GM18508 (cell line): ENCODE data around the gene IRF1.

Experiments
- ATAC-seq: cut with Tn5 transposase; IDR thresholded peaks from one replicate; pipeline ENCODE4 v1.9.1; 2021; ENCODE audit warnings: moderate number of reproducible peaks; ENCODE audit not compliant: insufficient read depth, unreplicated experiment

The IRF1 gene

DNA sequence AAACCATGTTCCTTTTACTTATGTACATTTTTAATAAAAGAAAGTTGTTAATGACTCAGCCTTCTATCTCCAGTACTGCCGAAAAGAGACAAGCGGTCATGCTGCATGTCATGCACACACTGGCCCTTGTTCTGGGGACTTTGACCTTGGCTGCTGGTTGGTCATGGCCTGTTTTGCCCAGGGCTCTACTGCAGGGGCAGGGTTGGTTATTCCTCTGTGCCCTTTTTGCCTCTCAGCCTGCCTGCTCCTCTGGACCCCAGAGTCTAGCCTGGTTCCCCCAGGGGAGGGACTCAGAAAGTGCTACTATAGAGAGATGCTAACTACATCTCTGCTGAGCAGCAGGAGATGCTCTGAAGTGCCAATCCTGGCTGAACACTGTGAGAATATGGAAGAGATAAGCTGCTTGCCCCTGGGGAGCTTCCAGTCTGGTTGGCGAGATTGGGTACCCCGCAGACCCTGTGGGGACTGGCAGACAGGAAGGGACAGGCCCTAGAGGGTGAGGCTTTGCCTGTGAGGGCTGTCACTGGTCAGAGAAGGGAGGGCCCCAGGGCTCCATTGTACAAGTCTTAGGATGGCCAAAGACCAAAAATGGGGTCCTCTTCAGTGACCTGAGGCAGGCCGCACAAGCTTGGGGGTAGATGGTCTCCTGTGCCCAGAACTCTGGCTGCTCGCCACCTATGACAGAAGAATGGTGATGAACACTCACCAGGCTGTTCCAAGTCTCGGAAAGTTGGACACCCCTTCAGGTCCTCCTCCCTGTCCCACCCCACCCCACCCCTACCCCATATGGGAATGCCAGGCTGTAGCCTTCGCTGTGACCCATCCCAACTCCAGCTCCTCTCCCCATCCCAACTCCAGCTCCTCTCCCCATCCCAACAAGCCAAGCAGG is 14.3 kb downstream of the IRF1 start:
- ATAC-seq, result no peak

DNA sequence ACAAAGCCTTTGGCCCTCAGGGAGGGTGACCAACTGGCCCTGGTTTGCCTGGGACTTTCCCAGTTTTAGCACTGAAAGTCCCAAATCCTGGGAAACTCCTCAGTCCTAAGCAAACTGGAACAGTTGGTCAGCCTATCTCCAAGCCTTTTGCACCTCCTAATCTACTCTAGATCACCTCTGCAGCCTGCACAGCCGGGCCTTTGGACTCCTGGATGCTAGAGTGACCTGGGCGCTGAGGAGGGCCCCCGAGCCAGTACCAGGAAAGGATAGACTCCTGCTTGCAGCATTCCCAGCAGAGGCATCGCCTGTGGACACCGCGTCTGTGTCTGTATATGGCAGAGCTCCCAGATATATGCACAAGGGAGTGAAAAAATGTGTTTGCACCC is 15.1 kb downstream of the IRF1 start:
- no peak for ATAC-seq

DNA sequence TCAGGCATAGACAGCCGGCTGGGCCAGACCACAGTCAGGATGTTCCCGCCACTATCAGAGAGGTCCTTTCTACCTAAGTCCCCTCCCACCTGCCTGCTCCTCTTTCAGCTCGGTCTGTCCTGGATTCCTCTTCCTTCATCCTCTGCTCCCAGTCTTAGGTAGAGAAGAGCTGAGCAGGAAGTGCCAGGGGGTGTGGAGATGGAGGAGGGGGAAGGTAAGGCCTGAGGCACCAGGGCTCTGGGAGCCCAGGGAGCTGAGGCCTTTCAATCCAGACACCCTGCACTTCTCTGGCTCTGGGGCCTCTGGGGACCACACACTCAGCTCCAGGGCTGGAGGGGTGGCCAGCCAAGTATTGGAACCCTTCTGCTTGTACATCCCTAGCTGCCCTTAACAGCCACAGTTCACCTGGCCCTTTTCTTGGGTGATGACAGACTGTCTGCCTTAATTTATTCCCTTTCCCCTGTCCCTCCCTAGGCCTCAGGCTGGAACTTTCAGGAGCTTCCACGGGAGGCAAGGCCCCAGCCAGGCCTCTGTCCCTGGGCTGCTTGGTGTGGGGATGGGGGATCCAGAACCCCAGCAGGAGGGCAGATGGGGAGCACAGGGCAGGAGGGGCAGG is 15.6 kb downstream of the IRF1 start:
- ATAC-seq, result no peak

DNA sequence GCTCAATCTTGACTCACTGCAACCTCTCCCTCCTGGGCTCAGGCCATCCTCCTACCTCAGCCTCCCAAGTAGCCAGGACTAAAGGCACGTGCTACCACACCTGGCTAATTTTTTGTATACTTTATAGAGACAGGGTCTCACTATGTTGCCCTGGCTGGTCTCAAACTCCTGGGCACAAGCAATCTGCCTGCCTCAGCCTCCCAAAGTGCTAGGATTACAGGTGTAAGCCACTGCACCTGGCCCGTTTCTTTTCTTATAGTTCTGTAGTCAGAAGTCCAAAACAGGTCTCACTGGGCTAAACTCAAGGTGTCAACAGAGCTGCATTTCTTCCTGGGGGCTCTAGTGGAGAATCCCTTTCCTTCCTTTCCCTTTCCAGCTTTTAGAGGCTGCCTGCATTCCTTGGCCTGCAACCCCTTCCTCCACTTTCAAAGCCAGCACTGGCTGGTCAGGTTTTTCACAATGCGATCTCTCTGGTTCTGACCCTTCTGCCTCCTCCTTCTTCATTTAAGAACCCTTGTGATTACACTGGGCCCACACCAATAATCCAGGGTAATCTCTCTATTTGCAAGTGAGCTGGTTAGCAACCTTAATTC is 16.3 kb downstream of the IRF1 start:
- no peak for ATAC-seq

GRCh38 chr5:132473668-132474067 is 16.9 kb downstream of the IRF1 start:
- ATAC-seq, result no peak

DNA sequence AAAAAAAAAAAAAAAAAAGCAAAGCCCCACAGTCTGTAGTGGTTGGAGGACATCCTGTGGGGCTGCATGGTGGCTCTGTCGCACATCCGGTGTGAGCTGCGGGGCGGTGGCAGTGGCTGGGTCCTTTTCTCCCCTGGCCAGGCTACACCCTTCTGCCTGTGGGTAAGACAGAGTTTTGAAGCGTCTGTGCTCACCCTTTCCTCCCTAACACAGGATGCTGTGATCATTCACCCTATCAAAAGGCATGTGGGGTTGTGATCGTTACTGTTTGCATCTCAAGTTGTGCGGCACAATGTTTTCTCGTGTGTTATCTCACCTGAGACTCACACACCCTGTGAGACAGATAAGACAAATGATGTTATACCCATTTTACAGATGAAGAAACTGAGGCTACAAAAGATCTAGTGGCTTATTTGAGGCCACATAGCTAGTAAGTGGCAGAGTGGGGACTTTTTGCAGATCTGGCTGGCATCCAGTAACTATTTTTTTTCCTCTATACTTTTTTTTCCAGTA is 17.5 kb downstream of the IRF1 start:
- ATAC-seq, result no peak

DNA sequence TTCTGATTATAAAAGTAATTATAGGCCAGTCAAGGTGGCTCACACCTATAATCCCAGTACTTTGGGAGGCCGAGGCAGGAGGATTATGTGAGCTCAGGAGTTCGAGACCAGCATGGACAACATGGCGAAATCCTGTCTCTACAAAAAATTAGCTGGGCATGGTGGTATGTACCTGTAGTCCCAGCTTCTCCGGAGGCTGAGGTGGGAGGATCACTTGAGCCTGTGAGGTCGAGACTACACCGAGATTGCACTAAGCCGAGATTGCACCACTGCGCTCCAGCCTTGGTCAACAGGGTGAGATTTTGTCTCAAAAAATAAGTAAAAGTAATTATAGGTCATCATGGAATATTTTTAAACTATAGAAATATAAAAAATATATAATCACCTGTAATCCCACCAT is 18.1 kb downstream of the IRF1 start:
- ATAC-seq, result no peak

GRCh38 chr5:132471944-132472343 is 18.6 kb downstream of the IRF1 start:
- no peak for ATAC-seq

DNA sequence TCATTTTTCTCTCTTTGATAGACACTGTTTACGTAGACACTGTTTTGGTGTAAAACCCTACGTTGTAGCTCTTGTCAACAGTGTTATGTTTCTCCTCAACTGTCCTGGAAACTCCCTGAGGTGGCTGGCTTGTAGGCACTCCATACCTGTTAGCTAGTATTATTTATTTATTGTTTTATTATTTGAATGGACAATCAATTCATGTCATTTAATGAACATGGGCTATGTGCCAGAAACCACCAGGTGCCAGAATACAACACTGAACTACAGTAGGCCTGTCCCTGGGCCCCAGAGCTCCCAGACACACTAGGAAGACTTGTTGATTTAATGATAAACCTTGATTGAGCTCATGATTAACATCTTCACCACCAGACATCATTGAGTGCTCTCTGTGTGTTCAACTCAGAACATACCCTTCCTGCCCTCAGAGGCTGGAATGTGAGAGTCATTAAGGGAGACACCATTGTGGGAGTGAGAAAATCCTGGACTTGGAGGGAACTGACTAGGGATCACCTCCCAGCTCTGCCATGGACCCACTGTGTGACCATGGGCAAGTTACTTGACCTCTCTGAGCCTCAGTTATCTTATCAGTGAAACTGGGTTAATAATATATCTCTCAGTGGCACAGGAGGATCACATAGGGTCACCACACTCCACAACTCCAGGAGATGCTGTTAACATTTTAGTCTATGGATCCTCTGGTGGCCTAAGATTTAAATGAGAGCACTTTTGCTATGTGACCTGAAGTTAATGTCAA is 19.2 kb downstream of the IRF1 start:
- ATAC-seq, result no peak

GRCh38 chr5:132470596-132470995 is 20.0 kb downstream of the IRF1 start:
- no peak for ATAC-seq

- no peak for ATAC-seq
Observed at GRCh38 chr5:132470010-132470392, 20.6 kb downstream of the IRF1 start.

DNA sequence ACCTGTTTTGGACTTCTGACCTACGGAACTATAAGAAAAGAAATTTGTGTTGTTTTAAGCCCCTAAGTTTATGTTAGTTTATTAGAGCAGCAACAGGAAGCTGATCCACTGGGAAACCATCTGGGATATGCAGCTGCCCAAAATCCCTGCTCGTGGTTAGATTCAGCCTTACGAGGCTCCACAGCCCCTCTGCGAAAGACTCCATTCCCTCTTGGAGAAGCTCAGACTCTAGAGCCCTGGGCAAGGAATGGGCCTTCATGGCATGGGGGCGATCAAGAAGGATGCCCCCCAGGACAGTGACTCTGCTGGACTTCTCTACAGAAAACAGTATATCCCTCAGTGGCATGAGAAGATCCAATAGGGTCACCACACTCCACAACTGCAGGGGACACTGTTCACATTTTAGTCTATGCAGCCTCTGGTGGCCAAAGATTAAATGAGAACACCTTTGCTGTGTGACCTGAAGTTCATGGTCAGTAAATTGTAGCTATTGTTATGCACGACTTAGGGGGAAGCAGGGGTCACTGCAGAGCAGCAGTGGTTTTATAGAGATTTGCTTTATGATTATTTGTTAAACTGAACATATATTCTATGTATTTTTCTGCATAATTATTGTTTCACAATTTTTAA is 21.1 kb downstream of the IRF1 start:
- ATAC-seq, result no peak

GRCh38 chr5:132468656-132469379 is 21.8 kb downstream of the IRF1 start:
- ATAC-seq, result no peak

DNA sequence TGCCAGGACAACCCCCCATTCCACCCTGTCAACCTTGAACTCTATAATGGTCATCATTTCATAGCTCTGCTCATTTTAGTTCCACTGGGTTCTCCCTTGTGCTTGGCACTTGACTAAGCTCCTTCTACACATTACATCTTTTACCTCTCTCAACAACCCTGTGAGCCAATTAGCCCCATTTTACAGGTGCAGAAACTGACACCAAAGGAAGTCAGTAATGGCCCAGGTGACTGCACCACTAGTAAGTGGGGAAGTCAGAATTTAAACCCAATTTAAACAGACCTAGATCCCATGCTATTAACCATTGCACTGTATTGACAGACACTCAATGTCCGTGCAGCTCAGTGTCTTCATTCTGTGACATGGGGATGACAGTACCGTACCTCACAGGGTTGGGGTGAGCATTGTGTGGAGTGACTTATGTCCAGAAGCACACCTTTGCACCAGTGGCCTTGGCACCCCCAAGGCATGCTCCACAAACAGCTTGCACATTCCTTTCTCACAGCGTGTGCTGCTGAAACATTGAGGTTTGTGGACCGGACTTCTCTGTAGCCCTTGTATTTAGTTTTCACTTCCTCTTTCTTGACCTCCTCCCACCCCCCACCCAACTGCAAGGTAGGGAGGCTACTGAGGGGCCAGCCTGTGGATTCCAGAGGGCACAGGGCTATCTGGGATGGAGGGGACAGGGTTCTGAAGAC is 23.1 kb downstream of the IRF1 start:
- ATAC-seq, result no peak

GRCh38 chr5:132466433-132467286 is 23.9 kb downstream of the IRF1 start:
- peak; percentile 46 for ATAC-seq

- no peak for ATAC-seq
Observed at GRCh38 chr5:132465059-132465707, 25.4 kb downstream of the IRF1 start.

GRCh38 chr5:132464156-132464939 is 26.2 kb downstream of the IRF1 start:
- ATAC-seq, result no peak
